Trophoblast cell (in vitro differentiated cells and primary cell): ENCODE measurements around the gene MFAP1.

Experiments used
- DNase-seq, 2 donors: peaks; one replicate each; pipeline ENCODE4 v3.0.0-alpha.2; 2016
- H2AFZ ChIP-seq: 2 replicates; pipeline ENCODE4 v1.6.1; 2013; ENCODE audit warnings: low read length, moderate library complexity, mild to moderate bottlenecking; ENCODE audit not compliant: insufficient read depth, poor library complexity
- H2AK5ac ChIP-seq: 2 replicates; pipeline ENCODE4 v1.6.1; 2013; ENCODE audit warnings: mild to moderate bottlenecking, low read length
- H2BK120ac ChIP-seq: 2 replicates; pipeline ENCODE4 v1.6.1; 2013; ENCODE audit warnings: low read length, mild to moderate bottlenecking, moderate library complexity; ENCODE audit not compliant: insufficient read depth, poor library complexity
- H2BK12ac ChIP-seq: 2 replicates; pipeline ENCODE4 v1.6.1; 2013; ENCODE audit warnings: mild to moderate bottlenecking, low read length, moderate library complexity
- H2BK5ac ChIP-seq: 2 replicates; pipeline ENCODE4 v1.6.1; 2013; ENCODE audit warnings: low read length, low read depth, moderate library complexity, mild to moderate bottlenecking; ENCODE audit not compliant: poor library complexity
- H3K14ac ChIP-seq: 2 replicates; pipeline ENCODE4 v1.6.1; 2013; ENCODE audit warnings: mild to moderate bottlenecking, low read length
- H3K18ac ChIP-seq: 2 replicates; pipeline ENCODE4 v1.6.1; 2013; ENCODE audit warnings: mild to moderate bottlenecking, low read length
- H3K23ac ChIP-seq: 2 replicates; pipeline ENCODE4 v1.6.1; 2013; ENCODE audit warnings: low read length
- H3K27ac ChIP-seq: 2 replicates; pipeline ENCODE4 v1.5.1; 2013; ENCODE audit warnings: low read depth, mild to moderate bottlenecking, inconsistent platforms, low read length, moderate library complexity
- H3K27me3 ChIP-seq: 2 replicates; pipeline ENCODE4 v1.6.1; 2013; ENCODE audit warnings: inconsistent platforms, mild to moderate bottlenecking, low read length, moderate library complexity; ENCODE audit not compliant: insufficient read depth
- H3K36me3 ChIP-seq, 2 experiments: 1 replicate in 1 of 2; 2 replicates in 1 of 2; pipeline ENCODE4 v1.6.1; 2013; ENCODE audit warnings: low read length in 2 of 2, mild to moderate bottlenecking in 2 of 2, moderate library complexity in 1 of 2; ENCODE audit not compliant: insufficient read depth in 2 of 2, control insufficient read depth in 1 of 2
- H3K4ac ChIP-seq: 2 replicates; pipeline ENCODE4 v1.6.1; 2013; ENCODE audit warnings: low read depth, mild to moderate bottlenecking, low read length, moderate library complexity
- H3K4me1 ChIP-seq, 2 experiments: 1 replicate in 1 of 2; 2 replicates in 1 of 2; pipeline ENCODE4 v1.6.1; 2013; ENCODE audit warnings: low read length in 2 of 2, mild to moderate bottlenecking in 2 of 2, moderate library complexity in 1 of 2; ENCODE audit not compliant: insufficient read depth in 2 of 2, control insufficient read depth in 1 of 2
- H3K4me2 ChIP-seq: 2 replicates; pipeline ENCODE4 v1.6.1; 2013; ENCODE audit warnings: inconsistent platforms, mild to moderate bottlenecking, low read length, moderate library complexity
- H3K4me3 ChIP-seq: 2 replicates; pipeline ENCODE4 v1.5.1; 2013; ENCODE audit warnings: mild to moderate bottlenecking, low read depth, low read length, inconsistent platforms
- H3K79me1 ChIP-seq: one replicate; pipeline ENCODE4 v1.6.1; 2013; ENCODE audit warnings: low read length
- H3K79me2 ChIP-seq: 2 replicates; pipeline ENCODE4 v1.6.1; 2013; ENCODE audit warnings: low read length, mild to moderate bottlenecking; ENCODE audit not compliant: control insufficient read depth, insufficient read depth, poor library complexity
- H3K9ac ChIP-seq: 2 replicates; pipeline ENCODE4 v1.6.1; 2013; ENCODE audit warnings: mild to moderate bottlenecking, low read length
- H3K9me3 ChIP-seq: 2 replicates; pipeline ENCODE4 v1.6.1; 2013; ENCODE audit warnings: low read depth, mild to moderate bottlenecking, control low read depth, inconsistent platforms, low read length; ENCODE audit not compliant: insufficient read depth
- H4K12ac ChIP-seq: 2 replicates; pipeline ENCODE4 v1.6.1; 2013; ENCODE audit warnings: low read depth, mild to moderate bottlenecking, low read length, moderate library complexity
- H4K8ac ChIP-seq: 2 replicates; pipeline ENCODE4 v1.6.1; 2013; ENCODE audit warnings: low read depth, mild to moderate bottlenecking, low read length, moderate library complexity
- H4K91ac ChIP-seq: one replicate; pipeline ENCODE4 v1.6.1; 2013; ENCODE audit warnings: low read depth, mild to moderate bottlenecking, low read length, moderate library complexity
- WGBS: extraction: QIAGEN DNeasy Blood & Tissue Kit; methylation state at CpG from one replicate; pipeline ENCODE4 v1.1.7; 2013; ENCODE audit warnings: missing lambda C conversion rate; ENCODE audit not compliant: insufficient read length, insufficient coverage; ENCODE audit errors: extremely low coverage; 5-methylcytosine and 5-hydroxymethylcytosine counted together

The MFAP1 gene

DNA sequence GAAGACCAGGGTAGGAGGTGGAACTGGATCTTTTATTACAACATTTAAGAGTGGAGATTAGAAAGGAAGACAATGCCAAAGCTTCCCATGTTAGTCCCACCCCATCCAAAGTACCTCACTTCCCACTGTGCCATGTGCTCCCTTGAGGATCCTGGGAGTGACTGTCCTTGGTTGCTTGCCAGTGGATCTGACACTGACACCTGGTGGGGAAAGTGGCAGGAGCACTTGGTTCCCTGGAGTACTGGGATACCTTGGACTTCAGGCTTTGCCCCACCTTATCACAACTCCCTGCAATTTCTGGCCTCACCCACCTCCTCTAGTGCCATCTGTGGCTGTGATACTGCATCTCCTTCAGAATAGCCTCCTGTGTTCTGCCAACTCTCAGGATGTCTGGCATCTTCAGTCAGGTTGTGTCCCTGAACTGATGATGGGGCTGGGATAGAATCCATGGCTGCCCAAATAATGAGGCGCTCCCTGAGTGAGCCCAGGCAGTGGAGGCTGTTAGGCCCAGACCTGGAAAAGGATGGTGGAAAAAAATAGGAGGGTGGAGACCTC, 49.0 kb downstream of the MFAP1 start:
- Histone ChIP-seq H3K27me3 (no peaks in the 10 kb centered on the region), H3K36me3 (peaks cover 11 to 27% of the 10 kb centered on the region in 2 experiments), H2BK120ac (no peak overlapping the region), H3K14ac (no peak overlapping the region), H4K8ac (no peak overlapping the region), H4K12ac (no peak overlapping the region), H3K23ac (no peak overlapping the region), H2BK5ac (no peak overlapping the region), H3K4me1 (peaks cover 3 to 12% of the 10 kb centered on the region in 2 experiments), H3K4me3 (no peak overlapping the region), H4K91ac (no peak overlapping the region), H3K27ac (no peak overlapping the region), H2AFZ (no peak overlapping the region), H2AK5ac (no peak overlapping the region), H3K79me2 (no peaks in the 10 kb centered on the region), H3K4ac (no peak overlapping the region), H2BK12ac (no peak overlapping the region), H3K9me3 (no peaks in the 10 kb centered on the region), H3K18ac (no peak overlapping the region), H3K4me2 (no peak overlapping the region), H3K79me1 (peaks cover 2% of the 10 kb centered on the region), H3K9ac (no peak overlapping the region)
- no CpG with 5 or more reads among the region's 1 CpG for WGBS
- DNase-seq, result peak; percentile 60 to 72

GRCh38 chr15:43774062-43774461, 50.4 kb downstream of the MFAP1 start:
- H2AFZ ChIP-seq, result no peak overlapping the region
- WGBS, result no CpG with 5 or more reads among the region's 4 CpGs
- H2BK5ac ChIP-seq, result no peak overlapping the region
- no peak overlapping the region for H3K14ac ChIP-seq
- H4K91ac ChIP-seq, result no peak overlapping the region
- no peak overlapping the region for H3K4me3 ChIP-seq
- H2BK120ac ChIP-seq, result no peak overlapping the region
- H3K4ac ChIP-seq, result no peak overlapping the region
- H3K9me3 ChIP-seq, result no peaks in the 10 kb centered on the region
- no peak overlapping the region for H2AK5ac ChIP-seq
- no peak overlapping the region for H4K12ac ChIP-seq
- no peaks in the 10 kb centered on the region for H3K27me3 ChIP-seq
- H3K27ac ChIP-seq, result no peak overlapping the region
- peaks cover 11 to 32% of the 10 kb centered on the region in 2 experiments for H3K36me3 ChIP-seq
- no peaks in the 10 kb centered on the region for H3K79me2 ChIP-seq
- H3K23ac ChIP-seq, result no peak overlapping the region
- H3K4me1 ChIP-seq, result peaks cover 3 to 12% of the 10 kb centered on the region in 2 experiments
- no peak overlapping the region for H3K4me2 ChIP-seq
- peaks cover 2% of the 10 kb centered on the region for H3K79me1 ChIP-seq
- no peak for DNase-seq
- H4K8ac ChIP-seq, result no peak overlapping the region
- H3K18ac ChIP-seq, result no peak overlapping the region
- H2BK12ac ChIP-seq, result no peak overlapping the region
- H3K9ac ChIP-seq, result no peak overlapping the region

DNA sequence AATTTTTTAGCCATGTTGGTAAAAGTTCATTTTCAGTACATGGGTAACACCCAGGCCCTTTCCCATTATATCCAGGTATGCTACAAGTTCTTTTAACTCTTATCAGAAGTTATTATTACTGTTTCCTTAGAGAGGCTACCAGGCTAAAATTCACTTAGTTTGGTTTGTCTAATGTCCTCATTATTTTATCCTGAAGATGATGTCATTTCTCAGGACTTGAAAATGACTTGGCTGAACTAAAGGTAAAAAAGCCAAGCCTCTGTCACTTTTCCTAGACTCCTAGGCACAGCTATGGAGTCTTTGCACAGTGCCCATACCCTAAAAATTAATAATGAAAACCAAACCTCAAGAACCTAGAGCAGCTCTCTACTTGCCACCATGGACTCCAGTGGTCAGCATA, 51.9 kb downstream of the MFAP1 start:
- no peak overlapping the region for H4K91ac ChIP-seq
- no peak overlapping the region for H3K4ac ChIP-seq
- peaks cover 19 to 41% of the 10 kb centered on the region in 2 experiments for H3K36me3 ChIP-seq
- no peaks in the 10 kb centered on the region for H3K79me2 ChIP-seq
- H3K14ac ChIP-seq, result no peak overlapping the region
- H2BK120ac ChIP-seq, result no peak overlapping the region
- peaks cover 2% of the 10 kb centered on the region for H3K79me1 ChIP-seq
- H2AK5ac ChIP-seq, result no peak overlapping the region
- no peaks in the 10 kb centered on the region for H3K9me3 ChIP-seq
- H3K27ac ChIP-seq, result no peak overlapping the region
- DNase-seq, result no peak
- no peaks in the 10 kb centered on the region for H3K27me3 ChIP-seq
- H3K9ac ChIP-seq, result no peak overlapping the region
- no peak overlapping the region for H2BK5ac ChIP-seq
- H2BK12ac ChIP-seq, result no peak overlapping the region
- no peak overlapping the region for H3K4me3 ChIP-seq
- no peak overlapping the region for H3K23ac ChIP-seq
- no peak overlapping the region for H3K18ac ChIP-seq
- no peak overlapping the region for H3K4me2 ChIP-seq
- no peak overlapping the region for H2AFZ ChIP-seq
- no peak overlapping the region for H4K8ac ChIP-seq
- H4K12ac ChIP-seq, result no peak overlapping the region
- H3K4me1 ChIP-seq, result peaks cover 3 to 12% of the 10 kb centered on the region in 2 experiments

- Histone ChIP-seq H4K12ac (no peak overlapping the region), H2BK5ac (no peak overlapping the region), H4K8ac (no peak overlapping the region), H3K4ac (no peak overlapping the region), H3K4me3 (no peak overlapping the region), H3K9ac (no peak overlapping the region), H2BK12ac (no peak overlapping the region), H3K4me2 (no peak overlapping the region), H3K14ac (no peak overlapping the region), H3K27ac (no peak overlapping the region), H3K23ac (no peak overlapping the region), H3K36me3 (peaks cover 27 to 49% of the 10 kb centered on the region in 2 experiments), H3K79me2 (no peaks in the 10 kb centered on the region), H4K91ac (no peak overlapping the region), H3K9me3 (no peaks in the 10 kb centered on the region), H2BK120ac (no peak overlapping the region), H3K27me3 (no peaks in the 10 kb centered on the region), H2AFZ (no peak overlapping the region), H2AK5ac (no peak overlapping the region), H3K79me1 (peaks cover 2% of the 10 kb centered on the region), H3K18ac (no peak overlapping the region), H3K4me1 (peaks cover 0 to 8% of the 10 kb centered on the region in 2 experiments)
- DNase-seq, result no peak
- no CpG with 5 or more reads among the region's 2 CpGs for WGBS
Measured at GRCh38 chr15:43771816-43772215, 52.7 kb downstream of the MFAP1 start.
